ENCODE results near the gene ACTN4. TPM values are rescaled to one million over a fixed set of nuclear protein-coding genes. Genes with fewer than 3 reads are reported as not detected.
"Not testable (repeated sequence)": the region's sequence is repeated elsewhere in the genome, so short reads cannot be mapped to it uniquely, and the experiment has no call there.

The ACTN4 gene
- polyA plus RNA-seq, 10 donors, result 173 to 278 (median 195) TPM

- not testable (repeated sequence) for DNase-seq
Observed at GRCh38 chr19:38760805-38761517, 113.5 kb downstream of the ACTN4 start.

GRCh38 chr19:38761884-38762389 lies 114.5 kb downstream of the ACTN4 start:
- DNase-seq, result not testable (repeated sequence)

GRCh38 chr19:38763795-38764220 lies 116.4 kb downstream of the ACTN4 start:
- DNase-seq, result no peak

- DNase-seq, result no peak
Observed at GRCh38 chr19:38765214-38765613, 117.8 kb downstream of the ACTN4 start.

GRCh38 chr19:38766276-38767047 lies 119.0 kb downstream of the ACTN4 start:
- no peak for DNase-seq

- peak; percentile 69 to 93 (median 90) for DNase-seq
Observed at GRCh38 chr19:38769635-38770211, 122.3 kb downstream of the ACTN4 start.

GRCh38 chr19:38770228-38770948 lies 122.9 kb downstream of the ACTN4 start:
- DNase-seq, result not testable (repeated sequence)

GRCh38 chr19:38770949-38771275 lies 123.5 kb downstream of the ACTN4 start:
- not testable (repeated sequence) for DNase-seq

- not testable (repeated sequence) for DNase-seq
Observed at GRCh38 chr19:38771569-38771968, 124.1 kb downstream of the ACTN4 start.

GRCh38 chr19:38773469-38774177 lies 126.2 kb downstream of the ACTN4 start, which contains the start of gene LGALS7:
LGALS7 (minus strand) TSS chr19:38773517; CDS start chr19:38773492, 25 bp downstream.
- no peak for DNase-seq

- no peak for DNase-seq
Observed at GRCh38 chr19:38774181-38774950, 126.9 kb downstream of the ACTN4 start.

- no peak for DNase-seq
Observed at GRCh38 chr19:38778733-38779132, 131.3 kb downstream of the ACTN4 start.

- DNase-seq, result no peak
Observed at GRCh38 chr19:38780443-38780842, 133.0 kb downstream of the ACTN4 start.

- no peak for DNase-seq
Observed at GRCh38 chr19:38781058-38781457, 133.6 kb downstream of the ACTN4 start.

Other genes with a start within 250 kb of the ACTN4 start
- gene FAM98C, start 244.6 kb upstream of the ACTN4 start, polyA plus RNA-seq (ENCODE audit: insufficient read length in 10 of 10), result 10 to 100 TPM in 2 of 10 donors, 1 to 10 TPM in 8; 5.6 to 11.1 (median 8.6) TPM
- gene RASGRP4, start 221.4 kb upstream of the ACTN4 start, polyA plus RNA-seq (ENCODE audit: insufficient read length in 10 of 10), result 1 to 10 TPM; 1.5 to 2.8 (median 1.9) TPM
- gene RYR1, start 214.0 kb upstream of the ACTN4 start, polyA plus RNA-seq (ENCODE audit: insufficient read length in 10 of 10), result 100 to 1,000 TPM; 269 to 630 (median 491) TPM
- 10 to 100 TPM in 4 of 10 donors, 1 to 10 TPM in 6; 2.7 to 19.2 (median 9.1) TPM for gene MAP4K1, start 29.7 kb upstream of the ACTN4 start, polyA plus RNA-seq (ENCODE audit: insufficient read length in 10 of 10)
- 100 to 1,000 TPM; 343 to 391 (median 353) TPM for gene EIF3K, start 28.5 kb upstream of the ACTN4 start, polyA plus RNA-seq (ENCODE audit: insufficient read length in 10 of 10)
- 1 to 10 TPM in 4 of 10 donors, under 1 TPM in 6; 0.71 to 2.2 (median 0.94) TPM for gene CAPN12, start 96.8 kb downstream of the ACTN4 start, polyA plus RNA-seq (ENCODE audit: insufficient read length in 10 of 10)
- 10 to 100 TPM in 1 of 10 donors, 1 to 10 TPM in 1, under 1 TPM in 6, not detected in 2; 0.49 to 35.7 (median 0.60) TPM for gene LGALS7, start 125.9 kb downstream of the ACTN4 start, polyA plus RNA-seq (ENCODE audit: insufficient read length in 10 of 10)
- gene LGALS7B, start 141.6 kb downstream of the ACTN4 start, polyA plus RNA-seq (ENCODE audit: insufficient read length in 10 of 10), result 10 to 100 TPM in 2 of 10 donors, 1 to 10 TPM in 2, under 1 TPM in 4, not detected in 2; 0.46 to 90.7 (median 1.1) TPM
- 1 to 10 TPM in 4 of 10 donors, under 1 TPM in 6; 0.45 to 2.7 (median 0.90) TPM for gene LGALS4, start 165.3 kb downstream of the ACTN4 start, polyA plus RNA-seq (ENCODE audit: insufficient read length in 10 of 10)
- gene ECH1, start 184.1 kb downstream of the ACTN4 start, polyA plus RNA-seq (ENCODE audit: insufficient read length in 10 of 10), result 100 to 1,000 TPM in 8 of 10 donors, 10 to 100 TPM in 2; 90.8 to 164 (median 109) TPM
- gene HNRNPL, start 202.3 kb downstream of the ACTN4 start, polyA plus RNA-seq (ENCODE audit: insufficient read length in 10 of 10), result 100 to 1,000 TPM; 240 to 346 (median 278) TPM
- 10 to 100 TPM in 5 of 10 donors, 1 to 10 TPM in 5; 7.3 to 12.5 (median 9.9) TPM for gene RINL, start 230.6 kb downstream of the ACTN4 start, polyA plus RNA-seq (ENCODE audit: insufficient read length in 10 of 10)